SJSA1 (cell line): ENCODE data around the gene SIK2. TPM values are rescaled to one million over a fixed set of nuclear protein-coding genes. Genes with fewer than 3 reads are reported as not detected.

ENCODE experiments used
- DNase-seq, 2 experiments: peaks; one replicate each; pipeline ENCODE4 v3.0.0-alpha.2; 2015 to 2020; ENCODE audit warnings: low spot score in 2 of 2, low read depth in 1 of 2
- H3K27ac ChIP-seq: fragments of 250-450 bp; sonication (Bioruptor Pico); 2 replicates; pipeline ENCODE4 v1.5.1; 2020; ENCODE audit warnings: mild to moderate bottlenecking, moderate library complexity
- H3K27me3 ChIP-seq: fragments of 250-450 bp; sonication (Bioruptor Pico); replicated peaks from 2 replicates; pipeline ENCODE4 v1.5.1; 2020; ENCODE audit warnings: mild to moderate bottlenecking, moderate library complexity
- H3K36me3 ChIP-seq: fragments of 250-450 bp; sonication (Bioruptor Pico); 2 replicates; pipeline ENCODE4 v1.5.1; 2020; ENCODE audit warnings: mild to moderate bottlenecking
- H3K4me1 ChIP-seq: fragments of 250-450 bp; sonication (Bioruptor Pico); replicated peaks from 2 replicates; pipeline ENCODE4 v1.6.1; 2021; ENCODE audit warnings: mild to moderate bottlenecking
- H3K4me3 ChIP-seq: fragments of 250-450 bp; sonication (Bioruptor Pico); 2 replicates; pipeline ENCODE4 v1.5.1; 2020; ENCODE audit warnings: mild to moderate bottlenecking
- H3K9me3 ChIP-seq: fragments of 250-450 bp; sonication (Bioruptor Pico); replicated peaks from 2 replicates; pipeline ENCODE4 v1.5.1; 2020; ENCODE audit warnings: mild to moderate bottlenecking
- total RNA-seq: library from RNA; depleted of rRNA; stranded (reverse); fragments of >200 nt; shearing (Covaris generic); gene quantifications from 2 replicates; pipeline ENCODE4 v1.2.3, GENCODE V29; 2014

The SIK2 gene
- total RNA-seq, 1 experiment from 2014 or later = 9.6 TPM

DNA sequence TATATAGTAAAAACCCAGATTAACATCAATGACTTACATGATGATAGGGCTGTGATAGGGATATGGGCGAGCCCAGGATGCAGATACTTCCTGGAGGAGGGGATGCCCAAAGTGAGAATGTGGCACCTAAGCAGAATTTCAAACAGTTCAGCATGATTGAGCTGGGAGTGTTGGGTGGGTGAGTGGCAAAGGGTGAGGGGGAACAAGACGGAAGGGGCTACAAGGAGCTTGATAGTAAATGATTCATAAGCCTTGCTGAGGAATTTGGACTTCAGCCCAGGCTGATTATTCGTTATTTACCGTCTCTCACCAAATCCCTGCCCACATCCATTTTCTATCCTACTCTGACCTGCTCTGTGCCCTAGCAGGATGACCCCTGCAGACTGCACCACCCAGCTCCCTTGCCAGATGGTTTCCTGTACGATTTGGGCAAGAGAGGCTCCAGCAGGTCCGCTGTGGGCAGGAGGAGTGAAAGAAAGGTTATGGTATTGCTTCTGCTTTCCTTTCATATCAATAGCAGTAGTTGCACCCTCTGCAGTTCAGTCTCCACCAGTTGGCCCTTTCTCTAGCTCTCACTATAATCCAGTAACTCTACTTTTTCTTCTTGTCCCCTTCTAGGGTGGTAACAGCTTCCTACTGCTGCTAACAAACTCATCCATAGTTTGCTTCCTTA is 30.3 kb upstream of the SIK2 start:
- no peak overlapping the region for H3K27ac ChIP-seq
- no peaks in the 10 kb centered on the region for H3K36me3 ChIP-seq
- DNase-seq = no peak
- H3K27me3 ChIP-seq = no peaks in the 10 kb centered on the region
- no peak overlapping the region for H3K4me3 ChIP-seq
- H3K4me1 ChIP-seq = peaks cover 56% of the 10 kb centered on the region
- no peaks in the 10 kb centered on the region for H3K9me3 ChIP-seq

- H3K27ac ChIP-seq = no peak overlapping the region
- no peaks in the 10 kb centered on the region for H3K9me3 ChIP-seq
- no peaks in the 10 kb centered on the region for H3K36me3 ChIP-seq
- no peak for DNase-seq
- peaks cover 56% of the 10 kb centered on the region for H3K4me1 ChIP-seq
- H3K4me3 ChIP-seq = no peak overlapping the region
- no peaks in the 10 kb centered on the region for H3K27me3 ChIP-seq
Observed at GRCh38 chr11:111572581-111572980, 29.7 kb upstream of the SIK2 start.

- Histone ChIP-seq H3K4me1 (peaks cover 51% of the 10 kb centered on the region), H3K36me3 (no peaks in the 10 kb centered on the region), H3K27ac (no peak overlapping the region), H3K27me3 (no peaks in the 10 kb centered on the region), H3K9me3 (no peaks in the 10 kb centered on the region), H3K4me3 (no peak overlapping the region)
- no peak for DNase-seq
Observed at GRCh38 chr11:111573821-111574249, 28.4 kb upstream of the SIK2 start.

GRCh38 chr11:111574373-111575225 is 27.6 kb upstream of the SIK2 start:
- no peak for DNase-seq
- Histone ChIP-seq H3K9me3 (no peaks in the 10 kb centered on the region), H3K27me3 (no peaks in the 10 kb centered on the region), H3K27ac (no peak overlapping the region), H3K36me3 (no peaks in the 10 kb centered on the region), H3K4me1 (peaks cover 45% of the 10 kb centered on the region), H3K4me3 (no peak overlapping the region)

DNA sequence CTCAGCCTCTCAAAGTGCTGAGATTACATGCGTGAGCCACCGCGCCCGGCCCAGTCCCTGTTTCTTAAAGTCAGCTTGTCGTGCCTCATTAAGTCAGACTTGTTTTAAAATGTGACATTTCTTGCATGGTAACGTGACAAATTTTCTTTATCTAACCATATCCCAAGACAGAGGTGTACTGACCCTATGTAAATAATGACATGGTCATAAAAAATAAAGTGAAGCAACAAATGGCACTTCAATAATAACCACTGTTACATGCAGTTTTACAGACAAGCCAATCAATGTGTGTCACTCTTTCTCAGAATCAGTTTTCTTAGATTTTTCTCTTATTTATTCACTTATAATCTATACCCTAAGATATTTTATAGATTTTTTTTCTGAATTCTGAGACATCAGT is 26.5 kb upstream of the SIK2 start:
- no peak overlapping the region for H3K27ac ChIP-seq
- H3K4me1 ChIP-seq = peaks cover 40% of the 10 kb centered on the region
- DNase-seq = no peak
- no peaks in the 10 kb centered on the region for H3K27me3 ChIP-seq
- H3K4me3 ChIP-seq = no peak overlapping the region
- no peaks in the 10 kb centered on the region for H3K36me3 ChIP-seq
- H3K9me3 ChIP-seq = no peaks in the 10 kb centered on the region

- DNase-seq = no peak
- Histone ChIP-seq H3K27me3 (no peaks in the 10 kb centered on the region), H3K27ac (no peak overlapping the region), H3K9me3 (no peaks in the 10 kb centered on the region), H3K36me3 (no peaks in the 10 kb centered on the region), H3K4me1 (peaks cover 41% of the 10 kb centered on the region), H3K4me3 (no peak overlapping the region)
Observed at GRCh38 chr11:111577821-111578220, 24.4 kb upstream of the SIK2 start.

DNA sequence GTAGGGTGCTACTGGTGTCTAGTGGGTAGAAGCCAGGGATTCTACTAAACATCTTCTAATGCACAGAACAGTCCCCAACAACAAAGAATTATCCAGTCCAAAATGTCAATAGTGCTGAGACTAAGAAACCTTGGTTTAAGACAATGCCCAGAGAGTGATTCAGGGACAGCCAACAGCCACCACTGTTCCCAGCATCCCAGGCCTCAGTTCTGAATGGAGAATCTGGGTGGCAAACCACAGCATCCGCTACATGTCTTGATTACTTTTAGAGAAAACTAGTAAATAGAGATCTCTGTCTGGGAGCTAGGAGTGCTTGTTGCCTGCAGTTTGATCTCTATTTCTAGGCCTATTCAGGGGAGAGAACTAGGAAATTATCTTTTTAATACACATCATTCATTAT is 20.9 kb upstream of the SIK2 start:
- no peaks in the 10 kb centered on the region for H3K27me3 ChIP-seq
- no peak overlapping the region for H3K4me3 ChIP-seq
- H3K27ac ChIP-seq = peak overlapping the region; percentile 81
- peak; percentile 80 to 85 for DNase-seq
- H3K4me1 ChIP-seq = peaks cover 43% of the 10 kb centered on the region
- no peaks in the 10 kb centered on the region for H3K36me3 ChIP-seq
- H3K9me3 ChIP-seq = no peaks in the 10 kb centered on the region

GRCh38 chr11:111582163-111582562 is 20.1 kb upstream of the SIK2 start:
- peak overlapping the region; percentile 81 for H3K27ac ChIP-seq
- no peaks in the 10 kb centered on the region for H3K9me3 ChIP-seq
- DNase-seq = no peak
- peaks cover 44% of the 10 kb centered on the region for H3K4me1 ChIP-seq
- H3K27me3 ChIP-seq = no peaks in the 10 kb centered on the region
- no peaks in the 10 kb centered on the region for H3K36me3 ChIP-seq
- H3K4me3 ChIP-seq = no peak overlapping the region

DNA sequence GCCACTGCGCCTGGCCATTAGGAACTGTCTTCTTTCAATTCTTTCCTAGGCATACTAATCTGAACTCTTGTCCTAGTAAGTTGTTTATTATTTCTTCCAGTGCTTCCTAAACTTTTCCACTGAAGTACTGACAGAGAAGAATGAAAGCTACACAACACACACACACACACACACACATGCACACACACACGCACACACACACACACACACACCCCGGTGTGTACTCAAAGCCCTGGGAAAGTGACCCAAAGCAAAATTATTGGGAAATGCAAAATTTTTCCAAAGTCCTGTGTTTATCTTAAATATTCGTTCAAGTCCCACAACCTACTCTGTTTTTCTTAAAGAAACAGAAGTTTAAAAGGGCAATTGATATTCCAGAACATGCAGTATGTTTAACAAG is 19.4 kb upstream of the SIK2 start:
- H3K36me3 ChIP-seq = no peaks in the 10 kb centered on the region
- H3K27ac ChIP-seq = peak overlapping the region; percentile 81; the same call in 1 of the 2 replicates
- no peak overlapping the region for H3K4me3 ChIP-seq
- H3K9me3 ChIP-seq = no peaks in the 10 kb centered on the region
- H3K27me3 ChIP-seq = no peaks in the 10 kb centered on the region
- DNase-seq = peak in 1 of 2 experiments; percentile 56
- H3K4me1 ChIP-seq = peaks cover 44% of the 10 kb centered on the region

DNA sequence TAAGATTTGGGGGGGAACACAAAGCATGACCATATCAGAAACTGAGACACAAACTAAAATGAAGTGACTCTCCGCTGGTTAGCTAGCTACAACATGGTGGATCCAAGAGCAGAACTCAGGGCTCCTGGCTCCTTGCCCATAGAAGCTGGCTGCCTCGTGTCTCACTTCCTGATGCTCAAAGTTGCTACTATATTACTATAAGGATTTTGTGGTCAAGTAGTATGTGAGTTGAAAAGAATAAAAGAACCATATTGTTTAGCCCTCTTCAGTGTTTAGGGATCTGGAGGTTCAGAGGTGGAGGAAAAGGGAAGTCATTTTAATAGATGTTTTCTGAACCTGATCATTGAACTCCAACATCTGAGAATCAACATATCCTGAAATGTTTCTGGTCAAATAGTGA is 16.9 kb upstream of the SIK2 start:
- Histone ChIP-seq H3K4me1 (peaks cover 42% of the 10 kb centered on the region), H3K27me3 (no peaks in the 10 kb centered on the region), H3K36me3 (no peaks in the 10 kb centered on the region), H3K4me3 (no peak overlapping the region), H3K9me3 (no peaks in the 10 kb centered on the region), H3K27ac (no peak overlapping the region)
- DNase-seq = no peak

GRCh38 chr11:111586388-111586831 is 15.8 kb upstream of the SIK2 start:
- Histone ChIP-seq H3K4me3 (no peak overlapping the region), H3K27ac (no peak overlapping the region), H3K36me3 (no peaks in the 10 kb centered on the region), H3K9me3 (no peaks in the 10 kb centered on the region), H3K4me1 (peaks cover 32% of the 10 kb centered on the region), H3K27me3 (no peaks in the 10 kb centered on the region)
- DNase-seq = no peak

GRCh38 chr11:111589114-111589513 is 13.1 kb upstream of the SIK2 start:
- H3K9me3 ChIP-seq = no peaks in the 10 kb centered on the region
- no peaks in the 10 kb centered on the region for H3K27me3 ChIP-seq
- H3K4me1 ChIP-seq = peaks cover 11% of the 10 kb centered on the region
- H3K36me3 ChIP-seq = no peaks in the 10 kb centered on the region
- DNase-seq = no peak
- no peak overlapping the region for H3K4me3 ChIP-seq
- no peak overlapping the region for H3K27ac ChIP-seq

DNA sequence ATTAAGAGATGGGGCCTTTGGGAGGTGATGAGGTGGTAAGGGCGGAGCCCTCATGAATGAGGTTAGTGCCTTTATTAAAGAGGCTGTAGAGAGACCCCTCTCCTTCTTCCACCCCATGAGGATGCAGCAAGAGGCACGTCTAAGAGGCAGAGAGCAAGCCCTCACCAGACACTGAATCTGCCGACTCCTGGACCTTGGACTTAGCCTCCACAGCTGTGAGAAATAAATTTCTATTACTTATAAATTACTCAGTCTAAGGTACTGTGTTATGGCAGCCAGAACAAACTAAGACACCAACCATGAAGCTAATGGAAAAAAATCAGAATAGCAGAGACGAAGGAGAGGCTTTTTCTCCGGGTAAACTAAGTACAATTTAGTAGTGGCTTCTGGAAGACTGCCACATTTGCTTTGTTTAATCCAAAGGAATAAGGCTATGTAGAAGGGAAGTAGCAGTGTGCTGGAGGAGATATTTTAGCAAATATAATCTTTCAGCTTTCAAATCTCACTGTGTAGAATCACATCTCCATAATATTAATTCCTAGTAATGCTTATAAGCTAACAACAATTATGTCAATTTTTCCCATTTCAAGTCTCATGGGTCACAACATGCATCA is 12.3 kb upstream of the SIK2 start:
- no peak for DNase-seq
- no peaks in the 10 kb centered on the region for H3K36me3 ChIP-seq
- H3K4me3 ChIP-seq = no peak overlapping the region
- H3K4me1 ChIP-seq = peaks cover 11% of the 10 kb centered on the region
- H3K9me3 ChIP-seq = no peaks in the 10 kb centered on the region
- no peaks in the 10 kb centered on the region for H3K27me3 ChIP-seq
- H3K27ac ChIP-seq = no peak overlapping the region
